WERI-Rb-1 (cell line): ENCODE data around the gene MSMP.

Experiments used
- DNase-seq: peaks from one replicate; pipeline ENCODE4 v3.0.0-alpha.2; 2020
- H3K27ac ChIP-seq: fragments of 250-450 bp; sonication (Bioruptor Pico); 2 replicates; pipeline ENCODE4 v1.5.1; 2020; ENCODE audit warnings: mild to moderate bottlenecking, moderate library complexity
- H3K27me3 ChIP-seq: fragments of 250-450 bp; sonication (Bioruptor Pico); 2 replicates; pipeline ENCODE4 v1.5.1; 2021; ENCODE audit warnings: mild to moderate bottlenecking, low read depth, moderate library complexity; ENCODE audit not compliant: insufficient read depth, severe bottlenecking
- H3K36me3 ChIP-seq: fragments of 250-450 bp; sonication (Bioruptor Pico); 2 replicates; pipeline ENCODE4 v1.5.1; 2020; ENCODE audit warnings: mild to moderate bottlenecking, moderate library complexity
- H3K4me3 ChIP-seq: 2 replicates; pipeline ENCODE4 v1.5.1; 2011; ENCODE audit warnings: low read depth, mild to moderate bottlenecking, control low read depth, low read length
- H3K9me3 ChIP-seq: fragments of 250-450 bp; sonication (Bioruptor Pico); 2 replicates; pipeline ENCODE4 v1.5.1; 2021; ENCODE audit warnings: mild to moderate bottlenecking, moderate library complexity; ENCODE audit not compliant: severe bottlenecking
- CTCF ChIP-seq: IDR thresholded peaks from 2 replicates; pipeline ENCODE4 v1.5.1; 2011; ENCODE audit warnings: low read depth, mild to moderate bottlenecking, control low read depth, inconsistent platforms, low read length

The MSMP gene

DNA sequence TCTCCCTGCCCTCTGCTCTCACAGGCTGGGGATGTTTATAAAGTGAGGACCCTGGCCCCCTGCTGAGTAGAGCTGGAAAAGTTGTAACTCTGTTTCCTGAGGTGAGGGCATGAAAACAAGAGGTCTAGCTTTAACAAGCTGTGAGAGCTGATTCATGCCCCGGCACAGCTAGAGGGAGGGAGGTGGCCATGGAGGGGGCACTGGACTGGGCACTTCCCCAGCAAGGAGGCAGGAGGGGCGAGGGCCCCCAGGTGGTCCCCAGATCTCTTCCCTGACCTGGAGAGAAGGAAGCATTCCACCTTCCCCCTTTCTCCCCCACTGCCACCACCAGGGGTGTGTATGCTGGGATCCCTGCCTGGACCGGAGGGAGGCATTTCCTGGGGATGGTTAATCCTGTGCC, at the start of gene MSMP:
MSMP (minus strand) TSS at position 13 of the 400 bp plus-strand sequence. CDS start 147 bp downstream, outside the sequence.
- TF ChIP-seq CTCF, result no peak
- Histone ChIP-seq H3K4me3 (no peak within 1 kb of the TSS), H3K9me3 (no peaks in the 10 kb centered on the region), H3K27me3 (no peaks in the 10 kb centered on the region), H3K36me3 (peaks cover 21% of the 10 kb centered on the region), H3K27ac (no peak within 1 kb of the TSS)
- DNase-seq, result no peak

GRCh38 chr9:35801328-35802128, 47.5 kb upstream of the MSMP start:
- no peak for TF ChIP-seq CTCF
- Histone ChIP-seq H3K9me3 (no peaks in the 10 kb centered on the region), H3K4me3 (no peak overlapping the region), H3K27ac (no peak overlapping the region), H3K36me3 (peaks cover 80% of the 10 kb centered on the region), H3K27me3 (no peaks in the 10 kb centered on the region)
- DNase-seq, result no peak

DNA sequence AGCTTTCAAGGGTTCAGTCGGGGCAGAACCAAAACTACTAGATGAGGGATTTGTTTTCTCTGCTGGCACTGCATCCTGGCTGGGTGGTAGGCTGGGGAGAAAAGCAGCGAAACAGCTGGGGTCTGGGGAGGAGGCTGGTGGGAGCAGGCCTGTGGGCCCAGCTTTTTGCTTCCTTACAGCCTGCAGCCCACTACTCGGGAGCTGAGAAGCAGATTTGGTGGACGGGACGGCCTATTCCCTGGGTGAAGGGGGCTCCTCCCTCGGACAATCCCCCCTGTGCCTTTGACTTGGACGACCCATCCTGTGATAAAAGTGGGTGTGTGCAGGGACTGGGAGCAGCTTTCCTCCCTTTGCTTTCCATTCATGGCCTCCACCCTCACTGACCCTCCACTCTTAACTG, 46.5 kb upstream of the MSMP start:
- no peak overlapping the region for H3K4me3 ChIP-seq
- H3K9me3 ChIP-seq, result no peaks in the 10 kb centered on the region
- H3K27ac ChIP-seq, result no peak overlapping the region
- DNase-seq, result no peak
- H3K36me3 ChIP-seq, result peaks cover 77% of the 10 kb centered on the region
- H3K27me3 ChIP-seq, result no peaks in the 10 kb centered on the region
- TF ChIP-seq CTCF, result no peak

- no peak for TF ChIP-seq CTCF
- Histone ChIP-seq H3K4me3 (no peak overlapping the region), H3K27ac (no peak overlapping the region), H3K27me3 (no peaks in the 10 kb centered on the region), H3K9me3 (no peaks in the 10 kb centered on the region), H3K36me3 (peaks cover 80% of the 10 kb centered on the region)
- DNase-seq, result no peak
Observed at GRCh38 chr9:35798658-35799374, 44.7 kb upstream of the MSMP start.

- Histone ChIP-seq H3K4me3 (no peak overlapping the region), H3K36me3 (peaks cover 74% of the 10 kb centered on the region), H3K9me3 (no peaks in the 10 kb centered on the region), H3K27me3 (no peaks in the 10 kb centered on the region), H3K27ac (no peak overlapping the region)
- DNase-seq, result no peak
- no peak for TF ChIP-seq CTCF
Observed at GRCh38 chr9:35797311-35798109, 43.4 kb upstream of the MSMP start.
